GM12878 (cell line): ENCODE measurements around the gene GAS2L3. TPM values are rescaled to one million over a fixed set of nuclear protein-coding genes. Genes with fewer than 3 reads are reported as not detected.

Source experiments
- ATAC-seq: fragments of 200-7000 bp; cut with Tn5 transposase; 3 replicates; pipeline ENCODE4 v1.9.1; 2020; ENCODE audit warnings: mild to moderate bottlenecking, moderate library complexity
- BruUV-seq: library from RNA; stranded (reverse); fragments of 400-500 nt; replicated peaks from 2 replicates; lab custom pipeline; 2021; lab: Mats Ljungman, UMichigan
- CTCF ChIA-PET: fragments of 300-600 bp; sonication (Branson Sonifier 250); formaldehyde crosslinking; extraction: SDS; loops from one replicate; lab custom pipeline; 2021; ENCODE audit warnings: inconsistent platforms; lab: Yijun Ruan, JAX
- POLR2A ChIA-PET: fragments of 350-600 bp; formaldehyde crosslinking; extraction: SDS; loops from one replicate; lab custom pipeline; 2021; ENCODE audit warnings: inconsistent platforms; lab: Charles Lee
- RAD21 ChIA-PET: fragments of 300-600 bp; sonication (Branson Sonifier 250); formaldehyde crosslinking; loops from one replicate; lab custom pipeline; 2023; ENCODE audit warnings: antibody characterized with exemption; ENCODE audit not compliant: unreplicated experiment; lab: Charles Lee
- SMC1A ChIA-PET: fragments of 300-600 bp; sonication (Branson Sonifier 250); formaldehyde crosslinking; loops from one replicate; lab custom pipeline; 2023; ENCODE audit not compliant: unreplicated experiment, uncharacterized antibody; lab: Charles Lee
- DNase-seq: peaks from one replicate; pipeline ENCODE4 v3.0.0-alpha.2; 2011; ENCODE audit warnings: low read depth, low spot score
- FAIRE-seq: peaks from 3 replicates; lab custom pipeline; 2011; peaks lifted over from hg19 to GRCh38; lab: Jason Lieb, UNC
- H2AFZ ChIP-seq: 2 replicates; pipeline ENCODE4 v1.6.0; 2011; ENCODE audit warnings: low read depth, low read length, control low read depth; ENCODE audit not compliant: control insufficient read depth
- H3K27ac ChIP-seq: 2 replicates; pipeline ENCODE4 v1.5.1; 2011; ENCODE audit warnings: control low read depth; ENCODE audit not compliant: control insufficient read depth, insufficient read depth
- H3K27me3 ChIP-seq, 2 experiments: replicated peaks in 1 of 2; 2 replicates each; pipeline versions ENCODE4 v1.6.0 to v1.6.1; 2011; ENCODE audit warnings: low read length in 1 of 2; ENCODE audit not compliant: control insufficient read depth in 2 of 2, insufficient read depth in 2 of 2
- H3K36me3 ChIP-seq, 2 experiments: 2 replicates each; pipeline ENCODE4 v1.5.1; 2011; ENCODE audit warnings: low read length in 1 of 2; ENCODE audit not compliant: control insufficient read depth in 2 of 2, insufficient read depth in 2 of 2
- H3K4me1 ChIP-seq: 2 replicates; pipeline ENCODE4 v1.6.1; 2011; ENCODE audit warnings: mild to moderate bottlenecking, low read length, moderate library complexity, mixed read lengths; ENCODE audit not compliant: control insufficient read depth, insufficient read depth
- H3K4me2 ChIP-seq: 2 replicates; pipeline ENCODE4 v1.6.0; 2011; ENCODE audit warnings: control low read depth; ENCODE audit not compliant: control insufficient read depth, insufficient read depth
- H3K4me3 ChIP-seq: fragments of 200-600 bp; sonication (generic); 2 replicates; pipeline ENCODE4 v1.5.1; 2016
- H3K79me2 ChIP-seq: 2 replicates; pipeline ENCODE4 v1.6.0; 2011; ENCODE audit warnings: low read length; ENCODE audit not compliant: control insufficient read depth, insufficient read depth
- H3K9ac ChIP-seq: 2 replicates; pipeline ENCODE4 v1.8.0; 2011; ENCODE audit warnings: low read length, control low read depth, mixed read lengths; ENCODE audit not compliant: control insufficient read depth, insufficient read depth
- H3K9me3 ChIP-seq: replicated peaks from 3 replicates; pipeline ENCODE4 v1.5.1; 2011; ENCODE audit warnings: mild to moderate bottlenecking, low read length; ENCODE audit not compliant: control insufficient read depth, insufficient read depth
- H4K20me1 ChIP-seq: 2 replicates; pipeline ENCODE4 v1.6.0; 2011; ENCODE audit not compliant: control insufficient read depth, insufficient read depth
- CHD1 ChIP-seq: IDR thresholded peaks from 2 replicates; pipeline ENCODE4 v1.6.1; 2012; ENCODE audit warnings: low read depth, low read length, improper control_type of control experiment
- GATAD2B ChIP-seq: fragments of 450-650 bp; conservative IDR thresholded peaks from 2 replicates; pipeline ENCODE4 v1.6.1; 2017; ENCODE audit warnings: low read depth, mild to moderate bottlenecking, moderate library complexity
- NR2C1 ChIP-seq: fragments of 450-650 bp; IDR thresholded peaks from 2 replicates; pipeline ENCODE4 v1.6.1; 2017; ENCODE audit warnings: antibody characterized with exemption, mild to moderate bottlenecking, moderate library complexity
- SMAD5 ChIP-seq: IDR thresholded peaks from 2 replicates; pipeline ENCODE4 v1.6.1; 2016; ENCODE audit warnings: antibody characterized with exemption, low read depth
- ZNF384 ChIP-seq: IDR thresholded peaks from 2 replicates; pipeline ENCODE4 v1.6.1; 2012; ENCODE audit warnings: low read depth, mild to moderate bottlenecking, low read length, improper control_type of control experiment, borderline replicate concordance
- WGBS: methylation state at CpG from one replicate; pipeline ENCODE4 v1.1.6; 2016; ENCODE audit warnings: low lambda C conversion rate; ENCODE audit not compliant: insufficient replicate concordance, insufficient coverage; ENCODE audit errors: missing lambda C conversion rate; 5-methylcytosine and 5-hydroxymethylcytosine counted together
- in situ Hi-C: fragments of 300-500 bp; cut with MboI; formaldehyde crosslinking; loops from 9 replicates; pipeline ENCODE4 v1.14.3; 2018; ENCODE audit warnings: mixed read lengths
- intact Hi-C: fragments of 100-400 bp; cut with micrococcal nuclease; formaldehyde crosslinking; loops from one replicate; pipeline ENCODE4 v1.14.2; 2022; ENCODE audit not compliant: unreplicated experiment
- polyA plus RNA-seq, 11 experiments: library from polyadenylated mRNA; depleted of rRNA in 4 of 11; unstranded in 6 of 11; stranded (reverse) in 5 of 11; fragments of >200 nt; fragmentation: Nextera tagmentation in 4 of 11; fragmentation: Illumina TruSeq in 1 of 11; extraction: Ambion mirVana in 4 of 11; extraction: Trizol in 1 of 11; gene quantifications; 1 replicate in 1 of 11; 2 replicates in 10 of 11; pipeline versions ENCODE4 v1.2.1 to v1.2.3, GENCODE V29; 2011 to 2016; ENCODE audit warnings: inconsistent platforms in 2 of 11, missing spikeins in 2 of 11, low read depth in 1 of 11
- total RNA-seq, 4 experiments: library from RNA; depleted of rRNA in 3 of 4; stranded (reverse); fragments of >200 nt in 3 of 4; fragmentation: Illumina TruSeq in 1 of 4; extraction: Trizol in 1 of 4; gene quantifications; 2 replicates each; pipeline versions ENCODE4 v1.2.1 to v1.2.3, GENCODE V29; 2013 to 2021
- TF ChIP-seq, protein P1 (sequence below): fragments of 450-650 bp; IDR thresholded peaks from 2 replicates; pipeline ENCODE4 v1.6.1; 2017; ENCODE audit warnings: mild to moderate bottlenecking, moderate library complexity

GAS2L3 gene
- total and polyA plus RNA-seq, 10 of the 15 experiments (the other 5 are each of a cell fraction or from before 2014, with no cell fraction given), result 0.46 to 6.6 (median 2.4) TPM

DNA sequence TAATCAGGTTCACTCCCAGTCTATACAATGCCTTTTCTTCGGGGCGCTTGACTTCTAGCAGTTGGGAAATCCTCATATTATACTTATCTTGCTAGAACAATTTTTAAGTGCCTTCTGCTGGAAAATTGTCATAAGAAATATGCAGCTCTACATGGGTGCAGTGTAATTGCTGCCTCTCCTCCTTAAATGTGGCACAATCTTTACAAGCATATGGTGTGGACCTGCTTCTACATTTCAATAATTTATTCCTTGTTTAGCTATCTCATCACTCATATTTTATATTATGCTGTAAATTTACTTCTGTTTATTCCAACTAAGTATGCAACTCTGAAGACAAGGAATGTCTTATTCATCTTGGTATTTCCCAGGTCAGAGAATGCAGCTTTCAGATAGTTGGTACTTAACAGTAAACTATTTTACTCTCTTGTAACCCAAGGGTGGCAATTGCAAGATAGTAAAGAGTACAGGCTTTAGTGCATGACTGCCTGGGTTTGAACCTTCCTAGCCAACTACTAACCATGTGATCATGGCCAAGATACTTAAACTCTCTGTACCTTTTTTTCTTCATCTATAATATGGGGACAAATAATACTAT, 43.6 kb upstream of the GAS2L3 start:
- DNase-seq (no peak), ATAC-seq (no peak), FAIRE-seq (no peak)
- Histone ChIP-seq H3K4me2 (no peak overlapping the region), H4K20me1 (no peaks in the 10 kb centered on the region), H3K36me3 (no peaks in the 10 kb centered on the region), H3K79me2 (no peaks in the 10 kb centered on the region), H3K27me3 (no peaks in the 10 kb centered on the region), H3K9ac (no peak overlapping the region), H3K9me3 (no peaks in the 10 kb centered on the region), H3K4me1 (no peaks in the 10 kb centered on the region), H3K4me3 (no peak overlapping the region), H3K27ac (no peak overlapping the region), H2AFZ (no peak overlapping the region)
- WGBS, result 93% methylated on average over 2 of the region's 2 CpGs
- ChIA-PET RAD21 (no interaction called here), SMC1A (no interaction called here), POLR2A (no interaction called here), CTCF (no interaction called here)
- intact Hi-C loops (loop anchor here (10.0 kb wide), 1 partner anchor 205 kb away; no protein-coding TSS in a partner anchor), in situ Hi-C loops (no loop called here)
- TF ChIP-seq SMAD5 (no peak), CHD1 (no peak), NR2C1 (no peak), ZNF384 (no peak), GATAD2B (no peak)
- TF ChIP-seq, protein P1, sequence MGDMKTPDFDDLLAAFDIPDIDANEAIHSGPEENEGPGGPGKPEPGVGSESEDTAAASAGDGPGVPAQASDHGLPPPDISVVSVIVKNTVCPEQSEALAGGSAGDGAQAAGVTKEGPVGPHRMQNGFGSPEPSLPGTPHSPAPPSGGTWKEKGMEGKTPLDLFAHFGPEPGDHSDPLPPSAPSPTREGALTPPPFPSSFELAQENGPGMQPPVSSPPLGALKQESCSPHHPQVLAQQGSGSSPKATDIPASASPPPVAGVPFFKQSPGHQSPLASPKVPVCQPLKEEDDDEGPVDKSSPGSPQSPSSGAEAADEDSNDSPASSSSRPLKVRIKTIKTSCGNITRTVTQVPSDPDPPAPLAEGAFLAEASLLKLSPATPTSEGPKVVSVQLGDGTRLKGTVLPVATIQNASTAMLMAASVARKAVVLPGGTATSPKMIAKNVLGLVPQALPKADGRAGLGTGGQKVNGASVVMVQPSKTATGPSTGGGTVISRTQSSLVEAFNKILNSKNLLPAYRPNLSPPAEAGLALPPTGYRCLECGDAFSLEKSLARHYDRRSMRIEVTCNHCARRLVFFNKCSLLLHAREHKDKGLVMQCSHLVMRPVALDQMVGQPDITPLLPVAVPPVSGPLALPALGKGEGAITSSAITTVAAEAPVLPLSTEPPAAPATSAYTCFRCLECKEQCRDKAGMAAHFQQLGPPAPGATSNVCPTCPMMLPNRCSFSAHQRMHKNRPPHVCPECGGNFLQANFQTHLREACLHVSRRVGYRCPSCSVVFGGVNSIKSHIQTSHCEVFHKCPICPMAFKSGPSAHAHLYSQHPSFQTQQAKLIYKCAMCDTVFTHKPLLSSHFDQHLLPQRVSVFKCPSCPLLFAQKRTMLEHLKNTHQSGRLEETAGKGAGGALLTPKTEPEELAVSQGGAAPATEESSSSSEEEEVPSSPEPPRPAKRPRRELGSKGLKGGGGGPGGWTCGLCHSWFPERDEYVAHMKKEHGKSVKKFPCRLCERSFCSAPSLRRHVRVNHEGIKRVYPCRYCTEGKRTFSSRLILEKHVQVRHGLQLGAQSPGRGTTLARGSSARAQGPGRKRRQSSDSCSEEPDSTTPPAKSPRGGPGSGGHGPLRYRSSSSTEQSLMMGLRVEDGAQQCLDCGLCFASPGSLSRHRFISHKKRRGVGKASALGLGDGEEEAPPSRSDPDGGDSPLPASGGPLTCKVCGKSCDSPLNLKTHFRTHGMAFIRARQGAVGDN, result no peak
- BruUV-seq, result no TSS peak
